BLaER1 (cell line): Measurements from ENCODE around the gene CNN3.

Experiments
- H3K27ac ChIP-seq: shearing (Covaris generic); formaldehyde crosslinking; 2 replicates; pipeline ENCODE4 v1.8.1; 2022
- H3K27me3 ChIP-seq: shearing (Covaris generic); formaldehyde crosslinking; 2 replicates; pipeline ENCODE4 v1.8.1; 2022
- H3K36me3 ChIP-seq: shearing (Covaris generic); formaldehyde crosslinking; 2 replicates; pipeline ENCODE4 v1.8.1; 2022
- H3K4me1 ChIP-seq: shearing (Covaris generic); formaldehyde crosslinking; 2 replicates; pipeline ENCODE4 v1.8.1; 2022
- H3K4me2 ChIP-seq: shearing (Covaris generic); formaldehyde crosslinking; 2 replicates; pipeline ENCODE4 v1.8.1; 2022
- H3K4me3 ChIP-seq: shearing (Covaris generic); formaldehyde crosslinking; 2 replicates; pipeline ENCODE4 v1.8.1; 2022
- H3K9ac ChIP-seq: shearing (Covaris generic); formaldehyde crosslinking; 2 replicates; pipeline ENCODE4 v1.8.1; 2022
- H3K9me3 ChIP-seq: shearing (Covaris generic); formaldehyde crosslinking; 2 replicates; pipeline ENCODE4 v1.8.1; 2022
- H4K20me1 ChIP-seq: shearing (Covaris generic); formaldehyde crosslinking; 2 replicates; pipeline ENCODE4 v1.8.1; 2022
- Cebpa-rat ChIP-seq: shearing (Covaris generic); IDR thresholded peaks from 2 replicates; pipeline ENCODE4 v1.8.1; 2022

CNN3 gene

DNA sequence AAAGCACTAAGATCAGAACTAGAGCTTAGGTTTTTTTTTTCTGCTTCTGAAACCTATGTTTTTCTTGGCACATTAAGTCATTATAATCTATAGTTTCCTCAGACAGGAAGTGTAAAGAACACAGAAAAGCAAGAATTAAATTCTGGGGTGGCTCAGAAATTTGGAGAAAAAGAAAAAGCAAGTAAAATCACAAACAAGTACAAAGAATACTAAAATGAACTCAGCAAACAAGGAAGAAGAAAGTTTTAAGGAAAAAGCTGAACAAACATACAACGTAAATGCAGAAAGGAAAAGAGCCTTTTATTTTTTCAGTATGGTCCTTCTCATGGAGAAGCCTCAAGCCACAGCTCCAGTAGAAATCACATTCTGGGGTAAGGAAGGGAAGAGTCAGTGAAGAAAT lies 8.6 kb upstream of the CNN3 start:
- Histone ChIP-seq H4K20me1 (no peaks in the 10 kb centered on the region), H3K4me1 (no peaks in the 10 kb centered on the region), H3K27ac (no peak overlapping the region), H3K9me3 (no peaks in the 10 kb centered on the region), H3K27me3 (no peaks in the 10 kb centered on the region), H3K9ac (no peak overlapping the region), H3K4me2 (no peak overlapping the region), H3K36me3 (no peaks in the 10 kb centered on the region), H3K4me3 (no peak overlapping the region)
- TF ChIP-seq Cebpa-rat: no peak

DNA sequence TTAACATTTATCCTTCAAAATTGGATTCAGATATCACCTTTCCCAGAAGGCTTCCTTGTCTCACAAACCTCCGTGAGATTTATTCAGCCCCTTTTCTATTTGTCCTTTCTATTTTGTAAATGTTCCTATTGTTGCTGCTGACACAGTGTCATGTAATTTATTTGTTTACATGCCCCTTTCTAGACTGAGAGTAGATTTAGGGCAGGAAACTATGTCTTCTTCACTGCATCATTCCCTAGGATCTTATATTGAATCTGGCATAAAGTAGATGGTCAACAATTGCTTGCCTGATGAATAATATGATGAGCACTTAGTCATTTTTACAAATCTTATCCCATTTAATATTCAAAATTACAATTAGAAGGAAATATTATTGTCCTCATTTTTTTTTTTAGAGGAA lies 8.1 kb upstream of the CNN3 start:
- Histone ChIP-seq H3K4me2 (no peak overlapping the region), H3K4me1 (no peaks in the 10 kb centered on the region), H3K9ac (no peak overlapping the region), H3K4me3 (no peak overlapping the region), H3K9me3 (no peaks in the 10 kb centered on the region), H3K27ac (no peak overlapping the region), H4K20me1 (no peaks in the 10 kb centered on the region), H3K36me3 (no peaks in the 10 kb centered on the region), H3K27me3 (no peaks in the 10 kb centered on the region)
- TF ChIP-seq Cebpa-rat: no peak

DNA sequence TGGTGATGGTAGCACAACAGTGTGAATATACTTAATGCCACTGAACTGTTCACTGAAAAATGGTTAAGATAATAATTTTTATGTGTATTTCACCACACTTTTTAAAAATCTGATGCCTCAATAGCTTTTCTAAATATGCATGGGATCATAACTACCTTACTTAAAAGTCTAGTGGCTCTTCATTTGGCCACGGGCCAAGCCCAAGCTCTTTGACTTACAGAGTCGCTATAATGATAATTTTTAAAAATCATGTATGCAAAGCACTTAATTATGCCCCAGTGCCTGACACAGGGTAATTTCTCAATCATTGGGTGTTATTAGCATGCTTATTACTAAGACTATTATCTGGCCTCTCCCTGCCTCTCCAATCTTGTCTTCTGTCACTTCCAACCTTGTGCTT lies 7.6 kb upstream of the CNN3 start:
- no peak for TF ChIP-seq Cebpa-rat
- H3K27ac ChIP-seq: no peak overlapping the region
- H3K4me3 ChIP-seq: no peak overlapping the region
- no peaks in the 10 kb centered on the region for H3K9me3 ChIP-seq
- H3K36me3 ChIP-seq: no peaks in the 10 kb centered on the region
- H3K4me1 ChIP-seq: no peaks in the 10 kb centered on the region
- no peak overlapping the region for H3K9ac ChIP-seq
- no peak overlapping the region for H3K4me2 ChIP-seq
- H3K27me3 ChIP-seq: no peaks in the 10 kb centered on the region
- no peaks in the 10 kb centered on the region for H4K20me1 ChIP-seq

DNA sequence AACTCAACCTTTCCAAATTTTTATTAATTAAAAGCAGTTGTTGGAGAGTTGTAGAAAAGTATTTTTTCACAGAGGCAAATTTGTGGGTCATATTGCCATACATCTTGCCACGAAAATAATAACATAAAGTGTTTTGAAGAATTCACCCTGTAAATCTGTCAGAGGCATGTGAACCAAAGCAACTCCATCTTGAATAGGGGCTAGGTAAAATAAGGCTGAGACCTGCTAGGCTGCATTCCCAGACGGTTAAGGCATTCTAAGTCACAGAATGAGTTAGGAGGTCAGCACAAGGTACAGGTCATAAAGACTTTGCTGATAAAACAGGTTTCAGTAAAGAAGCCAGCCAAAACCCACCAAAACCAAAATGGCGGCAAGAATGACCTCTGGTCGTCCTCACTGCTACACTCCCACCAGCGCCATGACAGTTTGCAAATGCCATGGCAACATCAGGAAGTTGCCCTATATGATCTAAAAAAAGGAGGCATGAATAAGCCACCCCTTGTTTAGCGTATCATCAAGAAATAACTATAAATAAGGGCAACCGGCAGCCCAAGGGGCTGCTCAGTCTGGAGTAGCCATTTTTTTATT lies 4.4 kb upstream of the CNN3 start:
- Histone ChIP-seq H3K9me3 (no peaks in the 10 kb centered on the region), H3K4me1 (peaks cover 12% of the 10 kb centered on the region; the same call in 1 of the 2 replicates), H3K27me3 (peaks cover 17% of the 10 kb centered on the region), H3K4me2 (no peak overlapping the region), H3K9ac (no peak overlapping the region), H3K27ac (no peak overlapping the region), H3K36me3 (no peaks in the 10 kb centered on the region), H3K4me3 (no peak overlapping the region), H4K20me1 (no peaks in the 10 kb centered on the region)
- no peak for TF ChIP-seq Cebpa-rat

DNA sequence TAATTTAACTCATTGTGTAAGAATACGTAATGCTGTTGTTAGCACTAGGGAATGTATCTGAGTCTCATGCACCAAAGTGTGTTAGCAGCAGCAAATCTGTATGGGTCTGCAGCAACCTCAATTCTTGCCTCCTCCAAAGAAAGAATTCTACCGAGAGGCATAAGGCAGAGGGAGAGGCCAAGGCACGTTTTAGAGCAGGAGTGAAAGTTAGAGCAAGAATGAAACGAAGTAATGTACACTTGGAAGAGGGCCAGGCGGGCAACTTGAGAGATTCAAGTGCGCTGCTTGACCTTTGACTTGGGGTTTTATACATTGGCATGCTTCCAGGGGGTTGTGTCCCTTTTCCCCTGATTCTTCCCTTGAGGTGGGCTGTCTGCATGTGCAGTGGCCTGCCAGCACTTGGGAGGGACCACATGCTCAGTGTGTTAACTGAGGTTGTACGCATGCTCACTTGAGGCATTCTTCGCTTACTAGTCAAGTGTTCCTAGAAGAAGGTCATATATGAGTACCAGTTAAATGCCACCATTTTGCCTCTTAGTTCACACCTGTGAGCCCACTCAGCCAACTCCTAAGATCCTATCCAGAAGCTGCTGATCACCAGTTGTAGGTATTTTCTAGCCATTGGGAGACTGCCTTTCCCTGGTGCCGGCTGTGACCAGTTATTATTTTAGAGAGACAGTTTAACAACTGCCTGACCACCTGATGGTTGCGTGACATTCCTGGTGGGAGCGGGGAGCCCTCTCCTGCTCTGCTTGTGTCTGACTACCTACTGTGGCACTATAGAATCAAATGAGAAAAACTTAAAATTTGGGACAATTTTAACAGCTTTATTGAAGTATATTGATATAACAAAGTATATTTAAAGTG lies 2.7 kb upstream of the CNN3 start:
- Histone ChIP-seq H3K9me3 (no peaks in the 10 kb centered on the region), H3K36me3 (no peaks in the 10 kb centered on the region), H3K4me1 (peaks cover 23% of the 10 kb centered on the region), H3K4me3 (no peak overlapping the region), H3K9ac (no peak overlapping the region), H3K27me3 (peaks cover 32% of the 10 kb centered on the region), H3K27ac (no peak overlapping the region), H3K4me2 (no peak overlapping the region), H4K20me1 (peaks cover 13% of the 10 kb centered on the region)
- no peak for TF ChIP-seq Cebpa-rat

DNA sequence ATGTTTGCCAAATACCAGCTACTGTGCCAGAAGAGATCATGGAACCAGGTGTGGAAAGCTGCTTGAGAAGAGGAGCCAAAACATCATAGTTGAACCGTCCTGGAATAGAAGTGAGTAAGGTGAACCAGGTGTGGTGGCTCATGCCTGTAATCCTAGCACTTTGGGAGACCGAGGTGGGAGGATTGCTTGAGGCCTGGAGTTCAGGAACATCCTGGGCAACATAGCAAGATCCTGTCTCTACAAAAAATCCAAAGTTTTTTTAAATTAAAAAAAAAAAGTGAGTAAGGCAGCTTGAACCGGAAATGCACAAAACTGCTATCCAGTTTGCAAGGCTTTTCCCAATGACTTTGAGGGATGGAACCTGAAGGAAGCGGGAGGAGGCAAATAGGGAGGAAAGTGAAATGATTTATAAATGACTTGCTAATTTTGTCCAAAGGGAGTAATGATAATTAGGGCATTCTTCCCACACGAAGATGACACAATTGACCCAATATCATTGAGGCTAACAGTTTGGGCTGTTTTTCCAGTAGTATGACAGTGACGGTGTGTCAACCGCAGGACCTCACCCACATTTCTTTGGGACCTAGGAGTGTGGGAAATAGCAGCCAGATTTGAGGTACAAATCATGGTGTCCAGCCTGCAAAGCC lies 1.5 kb upstream of the CNN3 start:
- peak overlapping the region; percentile 98; the same call in 1 of the 2 replicates for H3K4me2 ChIP-seq
- H3K36me3 ChIP-seq: peaks cover 6% of the 10 kb centered on the region; the same call in 1 of the 2 replicates
- H3K9ac ChIP-seq: no peak overlapping the region
- no peak overlapping the region for H3K4me3 ChIP-seq
- TF ChIP-seq Cebpa-rat: no peak
- peaks cover 33% of the 10 kb centered on the region for H3K4me1 ChIP-seq
- peaks cover 32% of the 10 kb centered on the region for H3K27me3 ChIP-seq
- peaks cover 24% of the 10 kb centered on the region for H4K20me1 ChIP-seq
- no peak overlapping the region for H3K27ac ChIP-seq
- no peaks in the 10 kb centered on the region for H3K9me3 ChIP-seq

DNA sequence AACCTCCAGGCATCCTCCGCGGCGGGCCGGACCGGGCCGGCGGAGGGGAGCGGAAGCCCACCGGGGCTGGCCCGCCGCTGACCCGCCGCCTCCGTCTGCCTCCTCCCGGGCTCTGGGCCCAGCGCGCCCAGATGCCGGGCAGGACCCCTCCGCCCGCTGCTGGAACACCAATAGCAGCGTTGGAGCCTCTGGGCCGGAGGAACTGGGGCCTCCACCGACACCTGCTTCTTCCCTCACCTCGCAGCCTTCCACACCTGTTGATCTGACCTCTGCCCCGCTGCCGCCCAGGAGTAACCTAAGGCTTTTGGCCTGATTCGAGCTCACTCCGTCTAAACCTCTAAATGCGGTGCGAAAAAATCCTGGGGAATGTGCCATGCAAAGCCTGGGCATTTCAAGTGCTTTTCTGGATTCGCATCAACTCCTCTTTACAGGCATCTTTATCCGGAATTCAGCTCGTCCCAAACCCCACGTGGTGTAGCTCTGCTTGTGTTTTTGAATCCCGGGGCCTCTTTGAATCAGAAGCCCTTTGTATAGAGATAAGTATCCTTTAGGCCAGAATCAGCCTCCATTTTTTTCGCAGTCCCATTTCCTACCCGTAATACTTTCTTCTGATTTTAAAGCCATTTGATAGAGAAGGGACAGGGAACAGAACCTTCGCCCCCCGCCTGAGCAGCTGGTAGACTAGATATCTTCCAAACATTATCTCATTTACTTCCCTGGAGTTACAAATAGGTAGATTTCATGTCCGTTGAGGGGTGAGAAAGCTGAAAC lies 680 bp upstream of the CNN3 start:
- peak overlapping the region; percentile 51 for H3K27ac ChIP-seq
- H4K20me1 ChIP-seq: peaks cover 32% of the 10 kb centered on the region
- H3K9ac ChIP-seq: peak overlapping the region; percentile 76
- H3K4me2 ChIP-seq: peak overlapping the region; percentile 98
- no peaks in the 10 kb centered on the region for H3K9me3 ChIP-seq
- H3K27me3 ChIP-seq: peaks cover 32% of the 10 kb centered on the region
- peak overlapping the region; percentile 79 for H3K4me3 ChIP-seq
- peaks cover 33% of the 10 kb centered on the region for H3K4me1 ChIP-seq
- peaks cover 6% of the 10 kb centered on the region; the same call in 1 of the 2 replicates for H3K36me3 ChIP-seq
- no peak for TF ChIP-seq Cebpa-rat

DNA sequence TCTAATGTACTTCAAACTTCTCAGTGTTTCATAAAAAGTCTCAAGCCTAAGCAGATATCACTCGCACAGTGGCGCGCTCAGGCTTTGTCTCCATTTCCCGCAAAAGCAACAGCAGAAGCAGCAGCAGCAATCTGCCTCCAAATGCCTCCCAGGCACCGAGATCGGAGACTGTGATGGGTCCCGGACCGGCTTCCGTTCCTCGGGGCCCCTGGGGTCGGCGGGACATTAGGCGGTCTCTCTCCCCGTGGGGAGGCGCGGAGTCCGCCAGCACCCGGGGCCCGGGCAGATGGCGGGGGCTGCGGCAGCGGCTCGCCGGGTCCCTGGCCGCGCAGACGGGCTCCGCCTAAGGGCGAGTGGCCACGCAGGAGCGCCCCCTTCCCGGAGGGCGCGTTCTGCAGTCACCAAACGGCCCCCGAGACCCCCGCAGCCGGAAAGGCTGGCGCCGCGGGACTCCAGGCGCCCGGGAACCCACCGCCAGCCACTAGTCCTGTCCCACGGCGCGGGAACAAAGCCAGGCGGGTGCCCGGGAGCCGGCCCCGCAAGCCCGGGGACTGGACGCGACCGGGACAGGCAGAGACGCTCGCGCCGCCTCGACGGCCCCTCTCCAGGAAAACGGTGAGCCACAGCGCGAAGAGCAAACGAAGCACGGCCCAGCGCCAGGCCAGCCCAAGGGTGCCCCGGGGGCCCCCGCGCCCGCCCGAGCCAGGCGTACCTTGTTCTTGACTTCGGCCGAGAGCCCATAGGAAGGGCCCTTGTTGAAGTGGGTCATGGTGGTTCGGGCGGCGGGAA lies 590 bp downstream of the CNN3 start:
- peaks cover 9% of the 10 kb centered on the region; the same call in 1 of the 2 replicates for H3K36me3 ChIP-seq
- H3K4me1 ChIP-seq: peaks cover 33% of the 10 kb centered on the region
- no peaks in the 10 kb centered on the region for H3K9me3 ChIP-seq
- no peak for TF ChIP-seq Cebpa-rat
- peak overlapping the region; percentile 79 for H3K4me3 ChIP-seq
- peak overlapping the region; percentile 98 for H3K4me2 ChIP-seq
- peak overlapping the region; percentile 82 for H3K9ac ChIP-seq
- peak overlapping the region; percentile 82 for H3K27ac ChIP-seq
- H4K20me1 ChIP-seq: peaks cover 41% of the 10 kb centered on the region
- peaks cover 32% of the 10 kb centered on the region for H3K27me3 ChIP-seq
